Adipocyte (in vitro differentiated cells): ENCODE results near the gene MRPS27.
A peak's percentile ranks its signal among the peaks of the same experiment; 100 is the strongest.

Experiments used
- DNase-seq: peaks from one replicate; pipeline ENCODE4 v3.0.0-alpha.2; 2015; ENCODE audit warnings: low read depth
- H3K27me3 ChIP-seq: replicated peaks from 2 replicates; pipeline ENCODE4 v1.7.0; 2013; ENCODE audit warnings: mild to moderate bottlenecking, low read length, moderate library complexity; ENCODE audit not compliant: control insufficient read depth, insufficient read depth
- H3K36me3 ChIP-seq: 2 replicates; pipeline ENCODE4 v1.7.0; 2013; ENCODE audit warnings: low read length, mild to moderate bottlenecking, moderate library complexity; ENCODE audit not compliant: control insufficient read depth, insufficient read depth, severe bottlenecking
- H3K4me1 ChIP-seq: 2 replicates; pipeline ENCODE4 v1.7.0; 2013; ENCODE audit warnings: mild to moderate bottlenecking, low read length, moderate library complexity; ENCODE audit not compliant: control insufficient read depth, insufficient read depth
- H3K4me3 ChIP-seq: 2 replicates; pipeline ENCODE4 v1.7.0; 2013; ENCODE audit warnings: mild to moderate bottlenecking, low read length, moderate library complexity
- H3K9ac ChIP-seq: 2 replicates; pipeline ENCODE4 v1.7.0; 2013; ENCODE audit warnings: mild to moderate bottlenecking, low read length, moderate library complexity
- H3K9me3 ChIP-seq: 2 replicates; pipeline ENCODE4 v1.7.0; 2013; ENCODE audit warnings: mild to moderate bottlenecking, low read length, moderate library complexity; ENCODE audit not compliant: control insufficient read depth

The MRPS27 gene

DNA sequence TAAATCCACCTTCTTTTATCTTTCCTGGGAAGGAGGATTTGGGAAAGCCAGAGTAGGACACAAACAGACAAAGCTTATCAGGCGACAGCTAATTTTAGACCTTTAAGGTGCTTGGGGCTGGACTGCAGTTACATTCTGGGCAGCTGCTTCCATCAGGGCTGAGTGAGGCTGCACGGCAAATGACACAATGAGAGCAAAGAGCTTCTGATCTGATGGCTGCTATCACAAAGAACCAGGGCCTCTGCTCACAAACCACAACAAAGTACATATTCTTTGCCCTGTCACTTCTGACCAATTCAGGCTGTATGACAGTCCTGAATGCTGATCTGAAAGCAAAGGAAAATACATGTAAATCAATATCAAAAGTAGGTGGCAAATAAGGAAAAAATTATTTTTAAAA lies 93.1 kb downstream of the MRPS27 start:
- Histone ChIP-seq H3K9me3 (no peaks in the 10 kb centered on the region), H3K9ac (no peak overlapping the region), H3K4me3 (no peak overlapping the region), H3K27me3 (no peaks in the 10 kb centered on the region), H3K4me1 (peaks cover 30% of the 10 kb centered on the region), H3K36me3 (peaks cover 74% of the 10 kb centered on the region)
- DNase-seq: no peak

- H3K9ac ChIP-seq: no peak overlapping the region
- H3K36me3 ChIP-seq: peaks cover 74% of the 10 kb centered on the region
- DNase-seq: no peak
- no peaks in the 10 kb centered on the region for H3K27me3 ChIP-seq
- no peak overlapping the region for H3K4me3 ChIP-seq
- H3K9me3 ChIP-seq: no peaks in the 10 kb centered on the region
- H3K4me1 ChIP-seq: peaks cover 30% of the 10 kb centered on the region
These were observed 94.3 kb downstream of the MRPS27 start for GRCh38 chr5:72225741-72226140.

DNA sequence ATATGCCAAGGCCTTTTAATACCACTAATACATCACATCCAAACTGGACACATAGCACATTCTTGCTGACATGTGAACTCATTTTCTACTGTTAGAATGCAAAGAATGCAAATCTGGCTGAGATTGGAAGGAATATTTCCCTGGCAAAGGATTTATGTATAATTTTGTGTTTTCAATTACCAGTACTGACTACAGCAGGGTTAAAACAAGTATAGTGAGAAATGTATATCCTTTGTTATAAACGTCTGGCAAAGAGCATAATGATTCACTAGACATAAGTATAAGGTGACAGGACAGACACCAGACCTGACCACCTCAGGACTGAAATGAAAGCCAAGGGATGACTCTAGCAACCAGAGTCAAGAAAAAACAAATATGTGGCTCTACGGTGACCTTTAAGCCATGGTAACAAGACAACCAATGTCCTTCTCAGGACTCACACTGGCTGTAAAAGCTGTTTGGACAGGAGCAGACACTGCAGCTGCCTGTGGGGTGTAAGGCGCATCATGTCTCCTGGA lies 95.0 kb downstream of the MRPS27 start:
- no peaks in the 10 kb centered on the region for H3K9me3 ChIP-seq
- DNase-seq: peak; percentile 46
- H3K9ac ChIP-seq: no peak overlapping the region
- no peak overlapping the region for H3K4me3 ChIP-seq
- H3K4me1 ChIP-seq: peaks cover 30% of the 10 kb centered on the region
- H3K36me3 ChIP-seq: peaks cover 78% of the 10 kb centered on the region
- H3K27me3 ChIP-seq: no peaks in the 10 kb centered on the region

GRCh38 chr5:72223371-72223770 lies 96.7 kb downstream of the MRPS27 start:
- H3K9me3 ChIP-seq: no peaks in the 10 kb centered on the region
- H3K4me1 ChIP-seq: peaks cover 30% of the 10 kb centered on the region
- H3K4me3 ChIP-seq: no peak overlapping the region
- H3K36me3 ChIP-seq: peaks cover 84% of the 10 kb centered on the region
- no peak overlapping the region for H3K9ac ChIP-seq
- DNase-seq: no peak
- no peaks in the 10 kb centered on the region for H3K27me3 ChIP-seq

GRCh38 chr5:72222521-72222920 lies 97.5 kb downstream of the MRPS27 start:
- Histone ChIP-seq H3K27me3 (no peaks in the 10 kb centered on the region), H3K4me1 (peaks cover 30% of the 10 kb centered on the region), H3K36me3 (peaks cover 86% of the 10 kb centered on the region), H3K9ac (no peak overlapping the region), H3K9me3 (no peaks in the 10 kb centered on the region), H3K4me3 (no peak overlapping the region)
- DNase-seq: peak; percentile 74

- no peak overlapping the region for H3K9ac ChIP-seq
These were observed 98.5 kb downstream of the MRPS27 start for GRCh38 chr5:72221541-72221940.

DNA sequence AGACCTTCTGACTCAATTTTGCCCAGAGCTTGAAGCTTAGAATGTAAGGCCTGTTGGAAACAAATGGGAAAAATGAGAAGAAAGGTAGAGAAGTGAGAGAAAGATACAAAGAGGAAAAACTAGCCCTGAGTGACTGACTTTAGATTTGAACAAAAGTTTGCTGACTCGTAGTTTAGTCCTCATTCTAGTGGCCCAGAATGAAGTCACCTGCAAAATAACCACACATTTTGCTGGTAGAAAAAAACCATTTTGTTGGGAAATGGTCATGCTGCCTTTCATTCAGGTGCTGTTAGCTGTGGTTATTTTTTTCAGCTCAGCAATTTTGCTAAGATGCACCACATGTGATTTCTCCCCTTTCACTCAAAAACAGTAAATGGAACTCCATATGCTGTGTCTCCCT lies 98.9 kb downstream of the MRPS27 start:
- Histone ChIP-seq H3K4me3 (no peak overlapping the region), H3K9ac (no peak overlapping the region), H3K27me3 (no peaks in the 10 kb centered on the region), H3K9me3 (no peaks in the 10 kb centered on the region), H3K36me3 (peaks cover 78% of the 10 kb centered on the region), H3K4me1 (peaks cover 30% of the 10 kb centered on the region)
- DNase-seq: no peak

More at GRCh38 chr5:72221541-72221940, 98.5 kb downstream of the MRPS27 start:
- H3K4me3 ChIP-seq: no peak overlapping the region
- peaks cover 82% of the 10 kb centered on the region for H3K36me3 ChIP-seq
- peaks cover 30% of the 10 kb centered on the region for H3K4me1 ChIP-seq
- H3K9me3 ChIP-seq: no peaks in the 10 kb centered on the region
- DNase-seq: no peak
- no peaks in the 10 kb centered on the region for H3K27me3 ChIP-seq

DNA sequence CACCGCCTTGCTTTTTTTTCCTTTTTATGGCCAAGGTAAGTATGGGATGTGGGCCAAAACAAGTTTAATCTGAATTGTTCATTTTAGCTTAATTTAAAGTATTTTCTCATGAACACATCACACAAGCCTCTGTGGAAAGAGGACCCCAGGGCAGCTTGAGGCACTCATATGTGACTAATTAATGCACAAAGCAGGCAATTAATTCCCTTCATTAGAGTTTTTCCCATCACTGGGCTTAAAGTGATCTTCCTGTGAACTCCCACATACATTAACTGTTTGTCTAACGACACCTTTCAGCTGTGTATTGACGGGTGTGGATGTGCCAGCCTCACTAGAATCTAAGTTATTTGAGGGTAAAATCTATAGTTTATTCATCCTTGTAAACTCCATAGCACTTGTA lies 103.3 kb downstream of the MRPS27 start:
- no peak for DNase-seq

DNA sequence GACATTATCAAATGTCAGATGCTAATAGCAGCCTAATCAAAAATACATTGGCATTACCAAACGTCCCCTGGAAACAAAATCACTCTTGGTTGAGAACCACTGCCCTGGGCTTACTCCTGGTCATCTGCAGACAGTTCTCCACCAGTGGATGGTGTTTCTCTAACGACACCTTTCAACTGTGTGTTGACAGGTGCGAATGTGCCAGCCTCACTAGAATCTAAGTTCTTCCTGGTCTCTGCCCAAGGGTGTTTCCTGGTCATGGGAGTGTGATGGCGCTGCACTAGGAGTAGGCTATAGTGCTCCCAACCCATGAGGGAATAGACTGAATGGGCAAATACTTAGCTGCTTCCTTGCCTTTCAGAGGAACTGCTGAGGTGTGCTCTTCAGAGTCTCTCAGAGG lies 105.9 kb downstream of the MRPS27 start:
- H3K27me3 ChIP-seq: no peaks in the 10 kb centered on the region

More for the DNA sequence above, 103.3 kb downstream of the MRPS27 start:
- H3K9me3 ChIP-seq: no peaks in the 10 kb centered on the region
- no peak overlapping the region for H3K4me3 ChIP-seq
- peaks cover 46% of the 10 kb centered on the region for H3K36me3 ChIP-seq
- H3K4me1 ChIP-seq: peaks cover 2% of the 10 kb centered on the region
- no peak overlapping the region for H3K9ac ChIP-seq
- H3K27me3 ChIP-seq: no peaks in the 10 kb centered on the region

GRCh38 chr5:72213482-72213881 lies 106.6 kb downstream of the MRPS27 start:
- Histone ChIP-seq H3K27me3 (no peaks in the 10 kb centered on the region), H3K4me1 (peaks cover 26% of the 10 kb centered on the region), H3K9ac (no peak overlapping the region), H3K4me3 (no peak overlapping the region), H3K9me3 (no peaks in the 10 kb centered on the region), H3K36me3 (peaks cover 20% of the 10 kb centered on the region)
- no peak for DNase-seq

More for the DNA sequence above, 105.9 kb downstream of the MRPS27 start:
- H3K9me3 ChIP-seq: no peaks in the 10 kb centered on the region
- H3K36me3 ChIP-seq: peaks cover 20% of the 10 kb centered on the region
- no peak overlapping the region for H3K4me3 ChIP-seq
- H3K9ac ChIP-seq: no peak overlapping the region
- H3K4me1 ChIP-seq: peaks cover 26% of the 10 kb centered on the region
- no peak for DNase-seq

DNA sequence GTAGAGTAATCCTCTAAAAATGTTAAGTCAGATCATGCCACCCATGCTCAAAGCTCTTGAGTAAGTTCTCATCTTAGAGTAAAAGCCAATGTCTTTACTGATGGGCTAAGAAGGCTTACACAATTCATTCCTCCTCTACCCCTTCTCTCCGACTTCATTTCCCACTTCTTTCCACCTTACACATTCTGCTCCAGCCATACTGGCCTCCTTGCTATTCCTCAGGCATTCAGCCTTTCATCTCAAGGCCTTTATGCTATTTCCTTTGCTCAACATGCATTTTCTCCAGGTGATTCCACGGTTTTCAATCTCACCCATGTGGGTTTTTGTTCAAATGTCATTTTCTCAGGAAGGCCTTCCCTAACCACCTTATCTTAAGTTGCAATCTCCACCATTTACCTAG lies 107.9 kb downstream of the MRPS27 start:
- H3K4me1 ChIP-seq: peaks cover 26% of the 10 kb centered on the region
- peaks cover 20% of the 10 kb centered on the region for H3K36me3 ChIP-seq
- DNase-seq: no peak
- H3K9ac ChIP-seq: no peak overlapping the region
- H3K27me3 ChIP-seq: no peaks in the 10 kb centered on the region
- no peak overlapping the region for H3K4me3 ChIP-seq
- no peaks in the 10 kb centered on the region for H3K9me3 ChIP-seq
